CD1c-positive myeloid dendritic cell (primary cell): ENCODE results near the gene TNFRSF25.
"Not testable (repeated sequence)": the region's sequence is repeated elsewhere in the genome, so short reads cannot be mapped to it uniquely, and the experiment has no call there.

Source experiments
- DNase-seq: peaks from one replicate; pipeline ENCODE4 v3.0.0-alpha.2; 2016; ENCODE audit errors: extremely low spot score

Gene TNFRSF25

DNA sequence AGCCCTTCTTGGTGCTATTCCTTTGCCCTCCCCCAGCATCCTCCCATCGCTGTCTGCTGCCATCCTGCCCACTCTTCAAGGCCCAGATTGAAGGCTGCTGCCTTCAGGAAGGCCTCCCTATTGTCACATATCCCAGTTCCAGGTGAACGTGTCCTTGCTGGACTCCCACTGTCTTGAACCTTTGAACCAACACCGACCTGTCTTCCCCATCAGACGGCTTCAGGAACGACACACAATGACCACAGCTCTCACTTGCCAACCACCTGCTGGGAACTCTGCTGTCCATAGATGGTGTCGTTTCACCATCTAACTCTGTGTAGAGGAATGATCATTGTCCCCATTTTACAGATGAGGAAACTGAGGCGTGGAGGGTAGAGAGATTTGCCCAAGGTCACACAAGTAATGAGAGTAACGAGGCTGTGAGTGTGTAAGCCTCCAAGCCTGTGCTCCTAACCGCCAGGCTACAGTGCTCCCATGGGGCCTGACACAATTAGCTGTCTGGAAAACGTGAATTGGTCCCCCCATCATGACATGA is 35.4 kb upstream of the TNFRSF25 start:
- no peak for DNase-seq

DNA sequence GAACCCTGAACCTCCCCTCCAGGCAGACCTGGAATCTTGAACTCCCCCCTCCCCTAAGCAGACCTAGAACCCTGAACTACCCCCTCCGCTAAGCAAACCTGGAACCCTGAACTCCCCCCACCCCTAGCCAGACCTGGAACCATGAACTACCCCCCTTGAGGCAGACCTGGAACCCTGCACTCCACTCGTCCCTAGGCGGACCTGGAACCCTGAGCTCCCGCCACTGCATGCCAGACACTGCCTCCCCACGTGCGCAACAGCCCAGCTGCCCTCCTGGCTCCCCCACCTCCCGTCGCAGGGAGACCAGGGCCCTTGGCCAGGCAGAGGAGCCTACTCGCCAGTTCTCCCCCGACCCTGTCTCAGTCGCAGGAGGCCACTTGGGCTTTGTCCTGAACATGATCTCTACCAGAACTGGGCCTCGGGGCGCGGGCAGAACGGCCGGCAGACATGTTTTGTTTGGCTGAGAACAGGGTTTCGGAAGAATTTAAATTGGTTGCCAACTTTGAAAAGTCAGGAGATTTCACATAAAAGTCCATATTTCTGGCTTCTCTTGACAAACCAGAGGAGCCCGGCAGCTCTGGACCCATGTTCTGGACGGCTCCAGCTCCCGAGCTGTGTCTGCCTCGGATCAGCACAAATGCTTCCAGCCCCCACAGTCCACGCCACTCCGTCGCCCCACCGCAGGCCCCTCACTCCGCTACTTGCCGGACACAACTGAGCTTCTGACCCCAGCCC is 34.7 kb upstream of the TNFRSF25 start:
- no peak for DNase-seq

DNA sequence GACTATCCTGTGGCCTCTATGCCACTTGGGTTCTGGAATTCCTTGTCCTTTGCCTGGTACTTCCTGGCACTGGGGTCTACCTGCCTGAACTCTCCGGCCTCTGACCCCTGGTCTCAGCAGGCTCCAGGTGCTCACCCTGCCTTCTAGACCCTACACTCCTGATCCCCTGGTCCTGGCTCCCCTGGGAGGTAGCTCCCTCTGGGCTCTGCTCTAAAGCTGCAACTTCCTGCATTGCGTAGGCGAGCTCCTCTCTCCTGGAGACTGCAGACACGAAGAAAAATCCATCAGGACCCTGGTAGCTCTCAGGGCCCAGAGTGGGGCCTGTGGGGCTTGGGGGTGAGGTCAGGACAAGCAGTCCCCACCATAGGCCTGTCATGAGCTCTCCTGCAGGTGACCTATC is 33.3 kb upstream of the TNFRSF25 start:
- no peak for DNase-seq

DNA sequence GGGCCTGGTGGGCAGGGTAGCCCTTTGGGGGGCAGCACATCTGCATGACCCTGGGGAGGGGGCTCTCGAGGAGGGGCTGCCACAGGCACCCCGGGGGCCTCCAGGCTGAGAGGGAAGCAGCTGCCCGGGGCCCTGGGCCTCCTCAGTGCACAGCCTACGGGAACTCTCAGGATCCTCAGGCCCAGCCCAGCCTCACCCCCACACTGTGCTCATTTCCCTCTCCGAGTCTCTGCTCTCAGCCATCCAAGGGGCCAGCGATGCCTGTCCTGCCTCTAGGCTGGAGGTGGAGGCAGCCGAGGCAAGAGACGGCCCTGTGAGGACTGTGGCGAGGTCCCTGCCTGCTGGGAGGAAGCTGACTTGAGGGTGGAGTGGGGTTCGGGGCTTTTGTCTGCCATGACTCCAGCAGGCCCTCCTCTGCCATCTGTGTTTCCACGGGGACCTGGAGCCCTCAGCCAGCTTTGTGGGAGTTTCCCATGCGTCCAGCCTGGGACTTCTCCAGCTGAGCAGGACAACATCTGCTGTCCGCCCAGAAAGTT is 32.7 kb upstream of the TNFRSF25 start:
- peak; percentile 80 for DNase-seq

DNA sequence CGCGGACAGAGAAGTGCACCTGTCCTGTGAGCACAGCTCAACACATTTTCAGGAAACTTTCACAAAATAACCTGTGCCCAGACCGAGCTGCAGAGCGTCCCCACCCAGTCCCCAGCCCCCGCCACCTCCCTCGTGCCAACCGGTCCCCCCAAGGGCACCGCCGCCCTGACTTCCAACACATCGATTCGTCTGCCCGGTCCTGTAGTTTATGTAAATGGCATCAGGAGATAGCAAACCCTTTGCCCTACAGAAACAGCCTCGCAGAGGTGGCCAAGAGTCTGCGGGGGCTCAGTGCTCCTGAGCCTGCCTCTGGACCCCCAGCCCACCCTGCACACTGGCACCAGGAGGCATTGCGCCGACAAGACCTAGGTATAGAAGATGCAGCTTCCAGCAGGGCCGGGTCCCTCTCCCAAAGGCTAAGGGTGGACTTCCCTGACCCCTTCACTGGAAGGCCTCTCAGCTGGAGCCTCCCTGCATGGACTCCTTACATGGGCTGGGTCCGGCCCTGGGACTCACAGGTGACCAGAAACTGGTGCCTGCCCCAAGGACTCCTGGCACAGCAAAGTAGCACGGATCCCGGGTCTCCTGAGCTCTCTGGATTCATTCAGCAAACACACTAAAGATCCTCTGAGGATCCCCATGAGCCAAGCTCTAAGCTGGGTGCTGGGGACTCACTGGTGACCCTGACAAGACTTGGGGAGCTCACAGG is 32.0 kb upstream of the TNFRSF25 start:
- DNase-seq, result no peak

DNA sequence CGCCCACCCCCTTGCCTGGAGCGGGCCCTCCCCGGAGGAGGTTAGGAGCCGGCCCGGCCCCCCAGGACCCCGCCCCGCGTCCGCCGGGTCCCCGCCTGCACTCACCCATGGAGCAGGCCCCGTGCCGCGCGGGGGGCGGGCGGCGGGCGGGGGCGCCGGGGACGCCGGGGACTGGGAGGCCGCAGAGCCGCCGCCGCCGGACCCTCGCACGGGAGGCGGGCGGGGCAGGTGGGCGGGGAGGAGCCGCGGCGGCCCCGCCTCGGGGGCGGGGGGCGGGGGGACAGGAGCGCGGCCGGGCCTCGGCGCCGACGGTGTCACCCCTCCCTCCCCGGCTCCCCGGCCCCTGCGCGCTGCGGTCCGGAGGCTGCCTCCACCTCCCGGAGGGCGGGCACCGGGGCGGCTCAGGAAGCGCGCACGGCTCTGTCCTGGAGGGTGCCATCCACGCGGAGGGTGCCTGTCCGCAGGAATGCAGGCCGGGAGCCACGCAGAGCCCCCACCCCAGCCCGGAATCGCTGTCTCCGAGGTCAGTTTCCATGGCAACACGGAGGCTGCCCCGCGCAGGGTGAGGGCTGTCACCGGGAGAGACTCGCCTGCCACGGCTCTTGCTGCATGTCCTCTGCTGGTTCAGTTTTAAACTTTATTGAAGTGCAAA is 31.4 kb upstream of the TNFRSF25 start:
- peak; percentile 44 for DNase-seq

DNA sequence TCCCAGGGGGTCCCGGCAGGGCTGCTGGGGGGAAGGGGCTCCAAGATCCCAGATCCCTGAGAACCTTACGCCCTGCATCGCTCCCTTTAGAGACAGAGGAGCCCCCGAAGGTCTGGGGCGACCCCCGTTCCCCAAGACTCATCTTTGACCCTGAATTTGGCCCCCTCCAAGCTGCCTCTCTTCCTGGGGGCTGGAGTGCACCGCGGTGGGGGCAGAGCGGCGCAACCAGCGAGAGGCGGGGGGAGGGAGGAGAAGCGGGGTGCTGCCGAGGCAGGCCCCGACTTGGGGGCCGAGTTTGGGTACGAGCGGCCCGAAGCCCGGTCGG is 30.9 kb upstream of the TNFRSF25 start:
- no peak for DNase-seq

DNA sequence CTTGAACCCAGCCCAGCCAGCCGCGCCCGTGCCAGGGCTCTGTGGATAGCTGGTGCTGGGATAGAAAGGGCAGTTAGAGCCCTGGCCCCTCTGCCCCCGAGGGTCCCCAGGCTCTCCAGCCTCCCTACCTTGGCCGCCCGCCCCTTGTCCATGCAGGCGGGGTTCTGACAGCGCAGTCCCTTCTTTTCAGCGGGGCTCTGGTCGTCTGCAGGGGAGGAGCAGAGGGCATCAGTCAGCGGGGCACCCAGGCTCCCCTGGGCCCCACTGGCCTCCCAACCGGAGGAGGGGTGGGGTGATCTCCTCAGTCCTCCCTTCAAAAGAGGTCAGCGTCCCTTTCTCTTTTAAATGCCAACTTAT is 30.4 kb upstream of the TNFRSF25 start:
- no peak for DNase-seq

DNA sequence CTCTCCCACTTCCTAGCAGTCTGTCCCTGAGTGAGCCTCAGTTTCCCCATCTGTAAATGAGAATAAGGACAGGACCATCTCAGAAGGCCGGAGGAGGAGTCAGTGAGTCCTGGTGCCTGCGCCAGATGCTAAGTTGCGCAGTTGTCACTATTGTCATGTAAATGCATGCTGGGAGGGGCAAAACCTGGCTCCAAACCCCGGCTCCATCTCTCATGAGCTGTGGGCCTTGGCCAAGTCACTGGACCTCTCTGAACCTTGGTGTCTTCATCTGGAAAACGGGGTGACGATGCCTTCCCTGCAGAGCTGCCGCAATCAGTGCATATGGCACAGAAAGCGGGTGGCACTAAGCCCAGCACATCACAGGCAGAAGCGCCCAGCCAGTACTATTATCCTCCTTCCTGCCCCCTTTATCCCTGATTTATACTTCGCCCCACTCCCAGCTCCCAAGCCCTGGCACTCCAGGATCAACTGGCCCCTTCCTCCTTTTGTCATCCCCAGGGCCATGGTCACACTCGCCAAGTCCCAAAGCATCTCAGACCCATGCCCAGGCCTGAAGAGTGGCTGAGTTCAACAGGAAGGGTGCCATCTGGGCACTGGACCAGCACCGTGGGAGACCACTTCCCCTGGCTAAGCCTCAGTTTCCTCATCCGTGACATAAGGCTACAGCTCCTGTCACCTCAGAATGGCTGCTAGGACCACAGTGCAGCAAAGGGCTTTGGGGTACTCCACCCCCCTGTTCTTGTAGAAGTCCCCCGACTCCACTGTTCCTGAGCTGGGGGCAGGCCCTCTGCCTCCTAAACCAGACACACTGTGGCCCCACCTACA is 29.8 kb upstream of the TNFRSF25 start:
- no peak for DNase-seq

DNA sequence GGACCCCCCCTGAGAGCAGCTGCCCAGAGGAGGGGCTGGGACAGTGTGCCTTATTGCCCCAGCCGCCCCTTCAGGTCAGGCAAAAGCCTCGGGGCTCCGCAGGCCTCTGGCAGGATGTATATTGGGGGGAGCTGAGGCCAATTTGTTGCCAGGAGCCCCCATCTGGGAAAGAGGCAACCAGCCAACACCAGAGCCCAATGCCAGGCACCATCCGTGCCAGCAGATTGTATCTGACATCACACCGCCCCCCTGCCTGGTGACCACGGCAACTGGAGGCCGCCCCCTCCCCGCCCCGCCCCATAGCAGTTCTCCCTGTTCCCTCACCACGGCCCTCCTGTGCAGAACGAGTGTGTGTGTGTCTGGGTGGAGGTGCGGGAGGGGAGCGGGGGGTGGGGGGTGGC is 29.1 kb upstream of the TNFRSF25 start:
- no peak for DNase-seq

DNA sequence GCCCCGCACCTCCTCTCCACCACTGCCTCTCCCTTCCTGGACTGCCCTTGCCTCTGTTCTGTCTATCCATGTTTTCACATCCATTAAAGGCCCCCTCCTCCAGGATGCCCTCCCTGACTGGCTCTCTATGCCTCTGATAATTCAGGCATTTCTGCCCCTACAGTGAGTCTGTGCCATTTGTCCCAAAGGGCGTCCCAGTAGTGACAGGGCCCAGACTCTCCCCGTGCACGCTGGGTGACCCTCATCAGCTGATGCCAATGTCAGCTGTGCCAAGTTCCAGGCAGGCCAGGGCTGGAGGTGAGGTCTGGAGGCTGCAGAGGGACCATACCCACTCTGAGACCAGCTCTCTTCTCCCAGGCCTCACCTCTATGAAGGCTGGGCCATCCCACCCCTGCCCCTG is 28.7 kb upstream of the TNFRSF25 start:
- no peak for DNase-seq

DNA sequence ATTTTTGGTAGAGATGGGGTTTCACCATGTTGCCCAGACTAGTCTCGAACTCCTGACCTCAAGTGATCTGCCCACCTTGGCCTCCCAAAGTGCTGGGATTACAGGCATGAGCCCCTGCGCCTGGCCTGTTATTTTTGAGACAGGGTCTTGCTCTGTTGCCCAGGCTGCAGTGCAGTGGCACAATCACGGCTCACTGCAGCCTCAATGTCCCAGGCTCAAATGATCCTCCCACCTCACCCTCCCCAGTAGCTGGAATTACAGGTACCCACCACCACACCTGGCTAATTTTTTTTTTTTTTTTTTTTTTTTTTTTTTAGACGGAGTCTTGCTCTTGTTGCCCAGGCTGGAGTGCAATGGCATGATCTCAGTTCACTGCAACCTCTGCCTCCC is 27.9 kb upstream of the TNFRSF25 start:
- DNase-seq, result not testable (repeated sequence)

DNA sequence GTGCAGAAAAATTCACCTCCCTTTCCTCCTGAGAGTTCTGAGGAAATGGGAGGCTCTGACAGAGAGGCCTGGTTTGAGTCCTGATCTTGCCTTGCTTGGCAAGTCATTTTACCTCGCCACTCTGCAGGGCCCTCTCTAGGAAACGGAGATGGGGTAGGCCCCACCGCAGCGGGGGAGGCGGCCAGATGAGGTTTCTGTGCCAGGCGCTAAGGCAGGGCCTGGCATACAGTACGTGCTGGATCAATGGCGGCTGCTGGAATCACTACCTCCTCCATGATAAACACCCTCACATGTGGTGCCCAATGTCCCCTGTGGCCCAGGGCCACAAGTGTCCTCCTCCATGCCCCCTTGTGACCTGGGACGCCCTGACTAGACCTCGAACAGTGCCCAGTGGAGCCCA is 26.0 kb upstream of the TNFRSF25 start:
- no peak for DNase-seq

DNA sequence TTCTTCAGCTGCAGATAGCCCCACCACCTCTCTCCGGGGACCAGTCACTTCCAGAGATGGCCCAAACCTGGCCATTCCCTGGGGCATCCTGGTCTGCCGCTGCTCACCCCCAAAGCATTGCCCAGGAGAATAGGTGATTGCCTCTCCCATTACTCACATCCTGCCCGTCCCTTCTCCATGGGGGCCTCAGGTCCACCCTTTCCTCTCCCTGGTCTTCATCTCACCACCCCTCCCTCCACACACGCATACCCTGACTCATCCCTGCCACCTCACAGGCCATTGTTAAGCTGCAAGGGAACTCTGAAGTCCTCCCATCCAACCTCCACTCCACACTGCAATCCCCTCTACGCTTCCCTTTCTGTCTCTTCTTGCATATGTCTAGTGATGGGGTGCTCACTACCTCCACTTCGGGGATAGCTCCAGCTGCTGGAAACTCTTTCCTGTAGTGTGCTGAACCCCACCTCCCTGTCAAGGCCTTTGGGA is 25.5 kb upstream of the TNFRSF25 start, which contains the start of gene PLEKHG5:
PLEKHG5 (minus strand) TSS at position 188 of the 483 bp plus-strand sequence. CDS start 14,096 bp downstream, outside the sequence.
- DNase-seq, result no peak

DNA sequence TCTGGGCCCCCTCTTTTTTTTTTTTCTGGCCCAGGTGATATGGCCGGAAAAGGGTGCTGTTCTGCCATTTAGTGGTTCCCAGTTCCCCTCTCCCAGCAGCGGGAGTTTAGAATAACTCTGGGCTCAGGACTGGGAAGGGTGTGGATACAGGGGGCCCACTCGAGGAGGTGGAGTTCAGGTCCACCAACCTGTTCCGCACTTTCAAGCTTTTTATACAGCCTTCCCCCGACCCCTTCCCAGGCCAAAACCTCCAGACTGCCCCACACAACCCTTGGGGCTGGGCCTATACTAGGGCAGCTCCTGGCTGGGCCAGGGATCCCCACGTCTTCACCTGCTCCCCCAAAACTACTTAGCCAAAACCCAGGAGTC is 25.1 kb upstream of the TNFRSF25 start:
- no peak for DNase-seq

DNA sequence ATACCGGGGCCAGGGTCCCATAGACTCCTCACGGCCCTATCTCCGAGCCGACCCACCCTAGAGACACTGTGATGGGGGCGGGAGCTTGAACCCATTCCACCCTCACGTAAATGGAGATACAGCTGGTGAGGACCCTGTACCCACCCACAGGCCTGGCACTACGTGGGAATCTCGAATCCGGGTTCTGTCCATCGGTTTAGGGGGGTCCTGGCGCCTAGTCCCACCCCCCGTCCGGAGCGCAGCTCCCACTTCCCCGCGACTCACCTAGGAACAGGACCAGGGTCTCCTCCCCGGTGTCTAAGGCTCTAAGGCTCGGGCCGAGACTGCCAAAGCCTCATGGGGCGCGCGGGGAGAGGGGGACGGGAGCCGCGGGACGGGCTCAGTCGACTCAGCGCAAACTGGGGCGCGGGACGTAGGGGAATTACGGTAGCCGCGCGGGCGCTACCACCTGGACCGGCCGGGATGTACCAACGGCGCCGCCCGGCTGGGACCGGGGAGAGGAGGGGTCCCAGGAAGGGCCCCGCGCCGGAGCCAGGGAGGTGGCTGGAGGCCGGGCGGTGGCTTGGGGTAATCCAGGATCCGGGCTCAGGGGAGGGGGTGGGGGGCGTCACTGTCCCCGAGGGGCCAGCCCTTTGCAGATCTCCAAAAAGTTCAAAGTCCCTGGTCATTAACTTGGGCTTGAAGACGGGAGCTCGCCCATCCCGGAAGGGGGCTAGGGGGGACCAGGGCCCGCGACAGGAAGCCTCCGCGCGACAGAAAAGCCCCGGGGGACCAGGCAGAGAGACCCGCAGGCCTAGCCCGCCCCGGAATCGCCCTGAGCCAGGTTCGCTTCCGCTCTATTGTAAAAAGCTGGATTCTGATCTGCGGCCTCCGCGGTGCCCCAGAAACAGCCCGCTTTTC is 24.5 kb upstream of the TNFRSF25 start:
- no peak for DNase-seq

DNA sequence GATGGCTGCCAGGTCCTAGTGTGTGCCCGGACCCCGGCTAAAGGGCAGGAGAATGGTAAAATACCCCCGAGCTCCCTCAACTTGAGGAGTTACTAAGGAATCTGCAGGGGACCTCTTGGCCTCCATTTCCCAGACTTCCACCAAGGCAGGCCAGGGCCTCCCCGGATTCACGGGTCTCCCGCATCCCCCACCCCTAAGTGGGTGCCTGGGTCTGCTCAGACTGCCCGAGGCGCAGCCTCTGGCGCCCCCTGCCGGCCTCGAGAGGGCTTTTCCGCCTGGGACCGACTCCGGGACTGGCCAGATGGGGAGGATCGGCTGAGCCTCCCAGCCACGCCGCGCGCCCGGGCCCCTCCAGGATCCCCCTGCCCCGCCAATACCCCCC is 23.8 kb upstream of the TNFRSF25 start:
- peak; percentile 83 for DNase-seq

DNA sequence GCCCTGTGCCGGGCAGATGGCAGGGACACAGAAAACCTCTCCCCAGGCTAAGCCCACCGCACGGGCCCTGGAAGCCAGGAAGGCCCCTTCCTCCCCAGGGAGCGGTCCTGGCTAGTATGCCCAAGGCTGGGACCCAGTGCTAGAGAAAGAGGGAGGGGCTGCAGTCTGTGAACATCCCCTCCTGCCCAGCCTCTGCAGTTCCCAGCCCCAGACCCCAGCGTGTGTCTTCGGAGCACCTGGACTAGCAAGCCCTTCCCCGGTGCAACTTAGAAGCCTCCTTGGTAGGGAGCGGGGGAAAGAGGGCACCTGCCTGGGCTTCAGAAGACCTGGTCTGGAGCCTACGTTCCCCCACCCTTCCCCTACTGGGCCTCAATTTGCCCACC is 23.4 kb upstream of the TNFRSF25 start:
- DNase-seq, result no peak

DNA sequence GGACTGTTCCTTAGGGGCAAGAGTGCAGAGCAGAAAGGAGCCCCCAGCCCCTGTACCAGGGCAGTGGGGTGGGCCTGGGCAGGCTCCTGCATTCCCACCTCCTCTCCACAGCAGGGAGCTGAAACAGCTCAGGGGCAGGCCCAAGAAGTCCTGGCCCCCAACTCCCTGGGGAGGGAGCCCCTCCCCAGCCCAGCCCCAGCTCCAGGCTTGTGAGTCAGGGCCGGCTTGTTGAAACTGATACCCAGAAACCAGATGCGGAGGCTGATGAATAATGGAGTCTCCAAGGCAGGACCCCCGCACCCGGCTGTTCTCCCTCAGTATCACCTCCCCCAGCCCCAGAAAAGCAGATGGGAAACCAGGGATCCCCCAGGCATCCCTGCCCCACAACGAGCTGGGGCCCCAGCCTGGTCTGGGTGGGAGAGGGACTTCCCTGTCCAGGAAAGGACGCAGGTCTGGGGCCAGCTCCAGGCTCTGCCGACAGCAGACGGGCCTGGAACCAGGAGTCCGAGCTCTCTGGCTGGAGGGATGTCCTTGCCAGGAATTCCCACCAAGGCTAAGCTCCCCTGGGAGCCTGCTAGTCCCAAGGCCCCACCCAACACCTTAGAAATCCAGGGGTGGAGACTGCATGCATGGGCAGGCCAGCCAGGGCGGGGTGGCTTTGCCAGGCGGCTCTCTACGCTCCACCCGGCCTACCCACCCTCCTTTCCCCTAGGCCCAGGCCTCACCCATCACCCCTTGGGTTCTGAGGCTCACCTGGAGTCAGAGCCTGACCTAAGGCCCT is 22.8 kb upstream of the TNFRSF25 start:
- no peak for DNase-seq
